ENCODE measurements around the gene RAB25. TPM values are rescaled to one million over a fixed set of nuclear protein-coding genes. Genes with fewer than 3 reads are reported as not detected.
A peak's percentile ranks its signal among the peaks of the same experiment; 100 is the strongest.

The RAB25 gene
- total RNA-seq, 3 donors from 2014 or later (not counting 1 experiment from before 2014, with no cell fraction given): 0.82 TPM; not detected in 2

- no peak for ATAC-seq
- WGBS (ENCODE audit: insufficient coverage): 94% methylated on average over 3 of the region's 3 CpGs
- no peak overlapping the region for H3K27ac ChIP-seq (ENCODE audit: low read length)
- no peaks in the 10 kb centered on the region for H3K9me3 ChIP-seq (ENCODE audit: control insufficient read depth, insufficient read depth, low read length)
- Mint-ChIP-seq H3K36me3 (no peaks in the 10 kb centered on the region), H3K27ac (no peak overlapping the region), H3K27me3 (ENCODE audit: low read depth in 2 of 2) (no peaks in the 10 kb centered on the region), H3K9me3 (no peaks in the 10 kb centered on the region), H3K4me3 (no peak overlapping the region), H3K4me1 (peaks cover 12 to 19% of the 10 kb centered on the region in 2 donors)
- peaks cover 15% of the 10 kb centered on the region for H3K4me1 ChIP-seq (ENCODE audit: control insufficient read depth, insufficient read depth, low read length)
- intact Hi-C loops (cut with micrococcal nuclease): no loop called here
- H3K27me3 ChIP-seq (ENCODE audit: control insufficient read depth, insufficient read depth, low read length): no peaks in the 10 kb centered on the region
- peaks cover 16% of the 10 kb centered on the region for H3K36me3 ChIP-seq (ENCODE audit: control insufficient read depth, insufficient read depth, low read length)
- no peak overlapping the region for H3K4me3 ChIP-seq (ENCODE audit: low read length)
- no peak for DNase-seq
- TF ChIP-seq CTCF (IDR thresholded peaks at IDR 0.05): no peak
These were observed 12.2 kb upstream of the RAB25 start for GRCh38 chr1:156048663-156049258.

- peaks cover 22% of the 10 kb centered on the region in 2 donors for H3K4me1 Mint-ChIP-seq
- intact Hi-C loops (cut with micrococcal nuclease): no loop called here
- Histone ChIP-seq H3K4me3 (ENCODE audit: low read length) (no peak overlapping the region), H3K9me3 (ENCODE audit: control insufficient read depth, insufficient read depth, low read length) (no peaks in the 10 kb centered on the region), H3K27me3 (ENCODE audit: control insufficient read depth, insufficient read depth, low read length) (no peaks in the 10 kb centered on the region), H3K36me3 (ENCODE audit: control insufficient read depth, insufficient read depth, low read length) (peaks cover 14% of the 10 kb centered on the region), H3K4me1 (ENCODE audit: control insufficient read depth, insufficient read depth, low read length) (peaks cover 20% of the 10 kb centered on the region), H3K27ac (ENCODE audit: low read length) (no peak overlapping the region)
- 95% methylated on average over 4 of the region's 4 CpGs for WGBS (ENCODE audit: insufficient coverage)
- H3K27ac Mint-ChIP-seq: no peak overlapping the region
- ATAC-seq (no peak), DNase-seq (no peak)
- no peak for TF ChIP-seq CTCF (IDR thresholded peaks at IDR 0.05)
- H3K27me3 Mint-ChIP-seq (ENCODE audit: low read depth in 2 of 2): no peaks in the 10 kb centered on the region
- peak overlapping the region; percentile 6 for H3K4me3 Mint-ChIP-seq
- no peaks in the 10 kb centered on the region for H3K36me3 Mint-ChIP-seq
- H3K9me3 Mint-ChIP-seq: no peaks in the 10 kb centered on the region
These were observed 10.6 kb upstream of the RAB25 start for GRCh38 chr1:156050376-156050775.

GRCh38 chr1:156051011-156051725, 9.8 kb upstream of the RAB25 start:
- peaks cover 29% of the 10 kb centered on the region in 2 donors for H3K4me1 Mint-ChIP-seq
- intact Hi-C loops (cut with micrococcal nuclease): no loop called here
- no peak overlapping the region for H3K4me3 Mint-ChIP-seq
- Histone ChIP-seq H3K4me3 (ENCODE audit: low read length) (no peak overlapping the region), H3K36me3 (ENCODE audit: control insufficient read depth, insufficient read depth, low read length) (peaks cover 14% of the 10 kb centered on the region), H3K9me3 (ENCODE audit: control insufficient read depth, insufficient read depth, low read length) (no peaks in the 10 kb centered on the region), H3K27me3 (ENCODE audit: control insufficient read depth, insufficient read depth, low read length) (no peaks in the 10 kb centered on the region), H3K4me1 (ENCODE audit: control insufficient read depth, insufficient read depth, low read length) (peaks cover 27% of the 10 kb centered on the region), H3K27ac (ENCODE audit: low read length) (no peak overlapping the region)
- H3K27ac Mint-ChIP-seq: no peak overlapping the region
- H3K27me3 Mint-ChIP-seq (ENCODE audit: low read depth in 2 of 2): no peaks in the 10 kb centered on the region
- DNase-seq: no peak
- TF ChIP-seq CTCF (IDR thresholded peaks at IDR 0.05): no peak
- H3K9me3 Mint-ChIP-seq: no peaks in the 10 kb centered on the region
- ATAC-seq: no peak
- H3K36me3 Mint-ChIP-seq: no peaks in the 10 kb centered on the region
- 96% methylated on average over 5 of the region's 7 CpGs for WGBS (ENCODE audit: insufficient coverage)
